Stimulated activated CD4-positive, alpha-beta T cell treated with anti-CD3 and anti-CD28 coated beads, Interleukin-15, amount 100 ng/mL, for 24 hours (primary cell): ENCODE data around the gene FNDC8.
A peak's percentile ranks its signal among the peaks of the same experiment; 100 is the strongest.
"Not testable (repeated sequence)": the region's sequence is repeated elsewhere in the genome, so short reads cannot be mapped to it uniquely, and the experiment has no call there.

Experiments used
- DNase-seq: peaks from one replicate; pipeline ENCODE4 v3.0.0-alpha.2; 2020

The FNDC8 gene

GRCh38 chr17:35097776-35098175 lies 23.6 kb upstream of the FNDC8 start:
- no peak for DNase-seq

- DNase-seq: no peak
Measured at GRCh38 chr17:35099908-35100307, 21.5 kb upstream of the FNDC8 start.

GRCh38 chr17:35101036-35101435 lies 20.4 kb upstream of the FNDC8 start:
- DNase-seq: no peak

- no peak for DNase-seq
Measured at GRCh38 chr17:35101725-35102124, 19.7 kb upstream of the FNDC8 start.

GRCh38 chr17:35103271-35103670 lies 18.1 kb upstream of the FNDC8 start:
- no peak for DNase-seq

GRCh38 chr17:35104844-35105450 lies 16.5 kb upstream of the FNDC8 start:
- no peak for DNase-seq

- DNase-seq: not testable (repeated sequence)
Measured at GRCh38 chr17:35110791-35111190, 10.6 kb upstream of the FNDC8 start.

- no peak for DNase-seq
Measured at GRCh38 chr17:35116845-35117244, 4.6 kb upstream of the FNDC8 start.

GRCh38 chr17:35117984-35118383 lies 3.4 kb upstream of the FNDC8 start:
- DNase-seq: peak; percentile 31

GRCh38 chr17:35119370-35120165 lies 1.8 kb upstream of the FNDC8 start, which contains the start of gene RAD51D:
Gene RAD51D, minus strand, starts transcription at chr17:35119860. Its CDS starts 247 bp downstream, at chr17:35119613.
- peak; percentile 85 for DNase-seq

GRCh38 chr17:35127751-35128514 lies 6.5 kb downstream of the FNDC8 start:
- no peak for DNase-seq

- no peak for DNase-seq
Measured at GRCh38 chr17:35129154-35129972, 7.9 kb downstream of the FNDC8 start.

- no peak for DNase-seq
Measured at GRCh38 chr17:35129973-35130351, 8.5 kb downstream of the FNDC8 start.

- DNase-seq: no peak
Measured at GRCh38 chr17:35130392-35130791, 9.0 kb downstream of the FNDC8 start.

GRCh38 chr17:35132099-35132498 lies 10.7 kb downstream of the FNDC8 start:
- no peak for DNase-seq

- no peak for DNase-seq
Measured at GRCh38 chr17:35132816-35133550, 11.6 kb downstream of the FNDC8 start.

- no peak for DNase-seq
Measured at GRCh38 chr17:35135322-35135721, 13.9 kb downstream of the FNDC8 start.

GRCh38 chr17:35138218-35138617 lies 16.8 kb downstream of the FNDC8 start:
- no peak for DNase-seq

- DNase-seq: peak; percentile 92
Measured at GRCh38 chr17:35141681-35142466, 20.5 kb downstream of the FNDC8 start, which contains the start of gene NLE1. Gene NLE1, minus strand, starts transcription at chr17:35142303. Its CDS starts 28 bp downstream, at chr17:35142275.

- DNase-seq: no peak
Measured at GRCh38 chr17:35142467-35142796, 21.0 kb downstream of the FNDC8 start.

- no peak for DNase-seq
Measured at GRCh38 chr17:35144840-35145239, 23.4 kb downstream of the FNDC8 start.
